Activated T-helper 1 cell treated with anti-CD3 and anti-CD28 coated beads, Interleukin-12 subunit alpha, Interleukin-12 subunit beta, Interleukin-2, Interleukin-4 antibody, amounts not matched to agents 30 ng/mL and 10 ng/mL and 1 ng/mL, durations not matched to agents 14 hours and 24 hours and 36 hours (primary cell): Measurements from ENCODE around the gene ATP5MC3. TPM values are rescaled to one million over a fixed set of nuclear protein-coding genes. Genes with fewer than 3 reads are reported as not detected.

Source experiments
- DNase-seq: peaks from one replicate; pipeline ENCODE4 v3.0.0; 2021; ENCODE audit warnings: low spot score
- H3K27ac Mint-ChIP-seq: one replicate; pipeline ENCODE4 v1.8.0; 2021; ENCODE audit warnings: mild to moderate bottlenecking, mixed read lengths
- H3K27me3 Mint-ChIP-seq: one replicate; pipeline ENCODE4 v1.8.0; 2022; ENCODE audit warnings: mild to moderate bottlenecking, moderate library complexity, mixed read lengths; ENCODE audit not compliant: insufficient read depth
- H3K36me3 Mint-ChIP-seq: one replicate; pipeline ENCODE4 v1.8.0; 2021; ENCODE audit warnings: low read depth, mixed read lengths
- H3K4me1 Mint-ChIP-seq: one replicate; pipeline ENCODE4 v1.8.0; 2021; ENCODE audit warnings: low read depth, mixed read lengths
- H3K4me3 Mint-ChIP-seq: one replicate; pipeline ENCODE4 v1.8.0; 2021; ENCODE audit warnings: mild to moderate bottlenecking, moderate library complexity, mixed read lengths
- H3K9me3 Mint-ChIP-seq: one replicate; pipeline ENCODE4 v1.8.0; 2021; ENCODE audit warnings: mixed read lengths
- intact Hi-C: fragments of 100-400 bp; cut with micrococcal nuclease; formaldehyde crosslinking; loops from one replicate; pipeline ENCODE4 v1.15.1; 2024
- total RNA-seq: library from RNA; stranded (reverse); gene quantifications from 2 replicates; pipeline ENCODE4 v1.2.3, GENCODE V29; 2022

Gene ATP5MC3
- total RNA-seq, 1 donor from 2014 or later = 365 TPM

DNA sequence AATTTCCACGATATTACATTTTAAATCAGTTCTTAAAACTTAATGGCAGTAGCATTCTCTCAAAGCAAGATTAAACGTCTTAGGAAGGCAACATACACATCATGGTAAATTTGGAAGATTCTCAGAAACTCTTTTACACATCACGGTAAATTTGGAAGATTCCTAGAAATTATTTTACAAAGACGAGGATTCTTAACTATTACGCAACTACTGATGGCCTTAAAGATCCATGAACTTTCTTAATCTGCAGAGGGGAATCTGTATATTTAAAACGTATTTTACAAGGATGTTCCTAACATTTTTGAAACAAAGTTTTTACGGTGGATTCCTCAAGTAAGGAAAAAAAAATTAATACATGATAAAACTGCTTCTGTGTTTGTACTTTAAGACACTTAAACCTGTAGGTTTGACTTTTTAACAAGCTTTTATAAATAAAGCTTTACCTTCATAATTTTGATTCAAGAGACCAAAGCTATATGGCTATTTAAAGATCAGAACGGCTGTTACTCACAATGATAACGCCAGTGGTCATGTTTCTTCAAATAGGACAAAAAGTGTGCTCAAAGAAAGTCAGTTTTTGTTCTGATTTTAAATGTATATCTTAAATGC, 15.2 kb downstream of the ATP5MC3 start:
- Mint-ChIP-seq H3K9me3 (no peaks in the 10 kb centered on the region), H3K27me3 (no peaks in the 10 kb centered on the region), H3K4me3 (peak overlapping the region; percentile 97), H3K36me3 (peaks cover 6% of the 10 kb centered on the region), H3K4me1 (peaks cover 47% of the 10 kb centered on the region), H3K27ac (no peak overlapping the region)
- DNase-seq = no peak
- intact Hi-C loops = loop anchor here (5.0 kb wide), 5 partner anchors 329 to 1766 kb away; no protein-coding TSS in a partner anchor

DNA sequence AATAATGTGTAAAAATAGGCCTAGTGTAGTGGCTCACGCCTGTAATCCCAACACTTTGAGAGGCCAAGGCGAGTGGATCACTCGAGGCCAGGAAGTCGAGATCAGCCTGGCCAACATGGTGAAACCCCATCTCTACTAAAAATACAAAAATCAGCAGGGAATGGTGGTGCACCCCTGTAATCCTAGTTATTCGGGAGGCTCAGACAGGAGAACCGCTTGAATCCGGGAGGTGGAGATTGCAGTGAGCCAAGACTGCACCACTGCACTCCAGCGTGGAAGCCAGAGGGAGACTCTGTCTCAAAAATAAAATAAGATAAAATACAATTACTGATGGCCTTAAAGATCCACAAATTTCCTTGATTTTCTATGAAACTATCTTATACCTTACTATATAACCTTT, 17.3 kb downstream of the ATP5MC3 start:
- Mint-ChIP-seq H3K4me3 (no peak overlapping the region), H3K27ac (no peak overlapping the region), H3K27me3 (no peaks in the 10 kb centered on the region), H3K9me3 (no peaks in the 10 kb centered on the region), H3K4me1 (peaks cover 36% of the 10 kb centered on the region), H3K36me3 (peaks cover 5% of the 10 kb centered on the region)
- intact Hi-C loops = no loop called here
- DNase-seq = no peak

DNA sequence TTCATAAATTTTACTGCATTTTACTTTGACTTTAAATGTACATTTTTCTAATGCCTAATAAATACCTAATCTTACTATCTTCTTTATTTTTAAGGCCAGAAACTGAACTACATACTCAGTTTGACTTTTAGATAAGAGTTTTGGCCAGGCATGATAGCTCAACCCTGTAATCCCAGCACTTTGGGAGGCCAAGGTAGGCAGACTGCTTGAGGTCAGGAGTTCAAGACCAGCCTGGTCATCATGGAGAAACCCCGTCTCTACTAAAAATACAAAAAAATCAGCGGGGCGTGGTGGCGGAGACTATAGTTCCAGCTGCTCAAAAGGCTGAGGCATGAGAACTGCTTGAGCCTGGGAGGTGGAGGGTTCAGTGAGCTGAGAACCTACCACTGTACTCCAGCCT, 22.6 kb downstream of the ATP5MC3 start:
- no peaks in the 10 kb centered on the region for H3K9me3 Mint-ChIP-seq
- no peaks in the 10 kb centered on the region for H3K27me3 Mint-ChIP-seq
- DNase-seq = no peak
- no peak overlapping the region for H3K27ac Mint-ChIP-seq
- peaks cover 20% of the 10 kb centered on the region for H3K4me1 Mint-ChIP-seq
- H3K36me3 Mint-ChIP-seq = peaks cover 11% of the 10 kb centered on the region
- intact Hi-C loops = no loop called here
- no peak overlapping the region for H3K4me3 Mint-ChIP-seq

DNA sequence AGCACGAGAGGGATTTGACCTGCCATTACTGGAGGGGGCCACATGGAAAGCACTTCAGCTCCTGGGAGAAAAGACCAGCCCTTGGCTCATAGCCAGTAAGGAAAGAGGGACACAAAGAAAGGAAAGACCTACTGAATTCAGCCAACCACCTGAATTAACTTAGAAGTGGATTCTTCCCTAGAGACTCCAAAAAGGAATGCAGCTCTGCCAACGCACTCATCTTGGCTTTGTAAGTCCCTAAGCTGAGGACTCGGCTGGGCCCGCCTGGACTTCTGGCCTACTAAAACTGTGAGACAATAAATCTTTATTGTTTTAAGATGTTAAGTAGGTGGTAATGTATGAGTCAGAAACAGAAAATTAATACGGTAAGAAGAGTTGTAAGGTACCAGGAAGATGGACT, 25.0 kb downstream of the ATP5MC3 start:
- H3K4me1 Mint-ChIP-seq = peaks cover 34% of the 10 kb centered on the region
- no peak overlapping the region for H3K27ac Mint-ChIP-seq
- no peaks in the 10 kb centered on the region for H3K27me3 Mint-ChIP-seq
- peaks cover 9% of the 10 kb centered on the region for H3K36me3 Mint-ChIP-seq
- no peaks in the 10 kb centered on the region for H3K9me3 Mint-ChIP-seq
- no peak overlapping the region for H3K4me3 Mint-ChIP-seq
- no peak for DNase-seq
- intact Hi-C loops = no loop called here

DNA sequence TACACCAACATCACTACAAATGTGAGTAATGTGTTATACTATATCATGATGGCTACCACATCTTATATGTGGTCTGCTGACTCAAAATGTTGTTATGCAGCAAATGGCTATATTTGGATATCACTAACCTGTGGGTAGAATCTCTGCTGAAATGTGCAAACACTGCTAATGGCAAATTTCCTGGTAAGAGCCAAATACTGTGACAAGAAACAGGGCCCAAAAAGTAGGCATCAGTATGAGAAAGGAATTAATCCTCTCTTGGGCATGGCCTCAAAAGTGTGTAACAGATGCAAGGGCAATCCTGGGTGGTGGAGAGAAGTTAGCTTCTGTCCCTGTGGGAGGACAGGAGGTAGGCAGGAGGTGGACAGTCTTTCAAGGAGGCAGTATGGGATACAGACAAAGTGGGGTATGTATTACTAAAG, 26.8 kb downstream of the ATP5MC3 start:
- Mint-ChIP-seq H3K4me1 (peaks cover 31% of the 10 kb centered on the region), H3K9me3 (no peaks in the 10 kb centered on the region), H3K27me3 (no peaks in the 10 kb centered on the region), H3K36me3 (peaks cover 10% of the 10 kb centered on the region), H3K4me3 (peak overlapping the region; percentile 41), H3K27ac (peak overlapping the region; percentile 92)
- no peak for DNase-seq
- intact Hi-C loops = loop anchor here (1.0 to 5.0 kb wide), 8 partner anchors 14 to 523 kb away; partner anchors contain the start of genes ATF2 and ATP5MC3

DNA sequence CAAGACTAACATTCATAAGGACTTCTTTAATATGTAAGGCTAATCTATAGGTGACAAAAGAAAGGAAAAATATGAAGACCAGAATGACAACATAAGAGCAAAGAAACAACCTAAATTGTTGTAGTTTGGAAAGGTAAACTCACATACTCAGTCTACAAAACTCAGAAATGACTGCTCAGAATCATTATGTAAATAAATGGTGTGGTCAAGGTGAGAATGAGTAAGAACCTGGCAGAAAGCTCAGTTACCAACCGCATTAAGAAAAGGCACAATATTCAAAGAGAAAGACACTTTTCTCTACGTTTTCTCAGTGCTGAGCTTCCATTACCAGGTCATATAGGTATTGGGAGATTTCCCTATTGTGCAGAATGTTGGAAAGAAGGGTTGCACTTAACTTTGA, 29.3 kb downstream of the ATP5MC3 start:
- Mint-ChIP-seq H3K27me3 (no peaks in the 10 kb centered on the region), H3K4me1 (peaks cover 44% of the 10 kb centered on the region), H3K27ac (peak overlapping the region; percentile 40), H3K4me3 (no peak overlapping the region), H3K9me3 (no peaks in the 10 kb centered on the region), H3K36me3 (peaks cover 26% of the 10 kb centered on the region)
- DNase-seq = no peak
- intact Hi-C loops = loop anchor here (5.0 kb wide), 2 partner anchors 40 to 315 kb away; no protein-coding TSS in a partner anchor

DNA sequence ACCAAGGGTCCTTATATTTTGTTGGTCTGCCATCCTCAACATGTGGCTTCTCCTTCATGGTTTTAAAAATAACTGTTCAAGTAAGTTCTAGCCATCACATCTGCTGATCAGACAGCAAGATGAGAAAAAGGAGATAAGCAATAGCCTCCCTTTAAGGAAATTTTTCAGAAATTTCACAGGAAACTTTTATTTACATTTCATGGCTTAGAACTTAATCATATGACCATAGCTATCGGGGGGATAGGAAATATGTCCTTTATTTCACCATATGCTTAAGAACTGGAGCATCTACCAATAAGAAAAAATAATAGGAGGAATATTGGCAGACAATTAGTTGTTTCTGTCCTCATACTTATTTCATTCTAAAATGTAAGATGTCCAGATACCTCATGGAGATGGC, 29.7 kb downstream of the ATP5MC3 start:
- H3K27me3 Mint-ChIP-seq = no peaks in the 10 kb centered on the region
- intact Hi-C loops = loop anchor here (5.0 kb wide), 2 partner anchors 39 to 314 kb away; no protein-coding TSS in a partner anchor
- H3K4me1 Mint-ChIP-seq = peaks cover 44% of the 10 kb centered on the region
- H3K4me3 Mint-ChIP-seq = no peak overlapping the region
- DNase-seq = no peak
- no peaks in the 10 kb centered on the region for H3K9me3 Mint-ChIP-seq
- H3K36me3 Mint-ChIP-seq = peaks cover 23% of the 10 kb centered on the region
- peak overlapping the region; percentile 40 for H3K27ac Mint-ChIP-seq

DNA sequence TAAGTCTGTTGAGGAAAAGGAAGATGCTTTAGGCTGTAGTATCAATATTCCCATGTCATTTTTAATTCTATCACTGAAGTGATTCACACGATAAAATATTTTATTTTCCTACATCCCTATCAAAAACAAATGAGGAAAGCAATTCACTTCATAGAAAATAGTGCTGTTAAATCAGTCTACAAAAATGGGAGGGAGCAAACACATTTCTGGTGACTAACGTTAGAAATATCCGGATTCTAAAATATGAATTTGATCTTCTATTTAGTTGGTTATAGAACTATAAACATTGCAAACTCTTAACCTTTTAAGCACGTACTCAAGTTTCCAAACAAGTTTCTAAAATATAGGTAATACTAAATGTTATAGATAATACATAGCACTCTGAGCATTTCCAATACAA, 34.3 kb downstream of the ATP5MC3 start:
- Mint-ChIP-seq H3K27me3 (no peaks in the 10 kb centered on the region), H3K36me3 (peaks cover 29% of the 10 kb centered on the region)
- intact Hi-C loops = no loop called here

DNA sequence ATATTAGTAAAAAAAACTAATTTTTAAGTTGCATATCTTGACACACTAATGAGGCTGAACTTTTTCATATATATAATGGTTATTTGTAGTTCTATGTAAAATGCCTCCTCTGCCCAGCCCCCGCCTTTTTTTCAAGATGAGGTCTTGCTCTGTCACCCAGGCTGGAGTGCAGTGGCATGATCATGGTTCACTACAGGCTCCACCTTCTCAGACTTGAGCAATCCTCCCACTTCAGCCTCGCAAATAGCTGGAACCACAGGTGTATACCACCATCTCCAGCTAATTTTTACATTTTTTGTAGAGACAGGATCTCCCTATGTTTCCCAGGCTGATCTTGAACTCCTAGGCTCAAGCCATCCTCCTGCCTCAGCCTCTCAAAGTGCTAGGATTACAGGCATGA, 37.8 kb downstream of the ATP5MC3 start:
- Mint-ChIP-seq H3K4me1 (peaks cover 20% of the 10 kb centered on the region), H3K9me3 (no peaks in the 10 kb centered on the region), H3K27ac (no peak overlapping the region), H3K4me3 (no peak overlapping the region), H3K27me3 (no peaks in the 10 kb centered on the region), H3K36me3 (peaks cover 22% of the 10 kb centered on the region)
- no peak for DNase-seq
- intact Hi-C loops = no loop called here

More for the DNA sequence above, 34.3 kb downstream of the ATP5MC3 start:
- Mint-ChIP-seq H3K27ac (no peak overlapping the region), H3K9me3 (no peaks in the 10 kb centered on the region), H3K4me3 (no peak overlapping the region), H3K4me1 (peaks cover 34% of the 10 kb centered on the region)
- no peak for DNase-seq

DNA sequence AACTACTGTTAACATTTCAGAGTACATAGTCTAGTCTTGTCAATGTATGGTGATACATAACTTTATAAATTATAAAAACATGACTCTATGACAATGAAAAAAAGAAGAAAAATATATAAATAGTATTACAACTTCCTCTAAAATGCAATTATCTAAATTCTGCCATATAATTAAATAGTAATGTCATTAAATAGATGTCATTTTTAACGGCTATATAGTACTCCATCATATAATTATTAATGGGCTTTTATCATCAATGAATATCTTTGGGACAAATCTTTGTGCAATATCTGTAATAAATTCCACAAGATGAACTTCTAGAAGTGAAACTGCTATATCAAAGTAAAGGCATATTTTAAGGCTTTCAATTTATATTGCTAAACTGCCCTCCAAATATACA, 38.3 kb downstream of the ATP5MC3 start:
- no peak for DNase-seq
- Mint-ChIP-seq H3K9me3 (no peaks in the 10 kb centered on the region), H3K4me3 (no peak overlapping the region), H3K27ac (no peak overlapping the region), H3K36me3 (peaks cover 21% of the 10 kb centered on the region), H3K4me1 (peaks cover 22% of the 10 kb centered on the region), H3K27me3 (no peaks in the 10 kb centered on the region)
- intact Hi-C loops = no loop called here

DNA sequence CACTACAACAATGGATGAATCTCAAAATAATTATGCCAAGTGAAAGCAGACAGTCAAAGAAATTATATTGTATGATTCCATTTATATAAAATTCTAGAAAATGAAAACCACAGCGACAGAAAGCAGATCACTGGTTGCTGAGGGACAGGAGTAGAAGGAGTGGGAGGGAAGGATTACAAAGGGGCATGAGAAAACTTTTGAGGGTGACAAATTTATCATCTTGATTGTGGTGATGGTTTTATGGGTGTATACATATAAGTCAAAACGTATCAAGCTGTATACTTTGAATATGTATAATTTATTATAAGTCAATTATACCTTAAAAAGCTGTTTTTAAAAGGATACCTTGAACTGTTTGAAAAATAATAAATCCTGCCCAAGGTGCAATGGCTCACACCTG, 41.2 kb downstream of the ATP5MC3 start:
- H3K36me3 Mint-ChIP-seq = peaks cover 18% of the 10 kb centered on the region
- no peaks in the 10 kb centered on the region for H3K9me3 Mint-ChIP-seq
- peaks cover 43% of the 10 kb centered on the region for H3K4me1 Mint-ChIP-seq
- no peaks in the 10 kb centered on the region for H3K27me3 Mint-ChIP-seq
- intact Hi-C loops = no loop called here
- no peak overlapping the region for H3K4me3 Mint-ChIP-seq
- H3K27ac Mint-ChIP-seq = no peak overlapping the region
- DNase-seq = no peak

DNA sequence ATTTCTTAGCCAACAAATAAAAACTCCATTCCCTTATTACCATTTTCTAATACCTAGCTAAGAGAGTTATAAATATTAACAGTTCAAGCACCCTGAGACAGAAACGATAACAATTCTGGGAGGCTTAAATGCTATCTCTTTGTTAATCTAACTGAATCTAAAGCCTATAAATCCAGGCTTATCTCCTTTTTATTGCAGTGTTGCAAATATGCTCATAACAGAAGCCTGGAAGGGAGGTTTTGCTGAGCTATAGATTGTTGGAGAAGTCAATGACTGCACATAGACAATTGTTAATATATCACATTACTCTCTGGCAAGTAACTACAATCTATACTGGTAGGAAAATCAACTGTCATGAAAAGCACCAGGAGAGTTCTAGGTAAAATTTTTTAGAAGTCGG, 43.7 kb downstream of the ATP5MC3 start:
- intact Hi-C loops = loop anchor here (2.0 kb wide), 1 partner anchor 17 kb away; no protein-coding TSS in a partner anchor
- no peak for DNase-seq
- Mint-ChIP-seq H3K4me1 (peaks cover 46% of the 10 kb centered on the region), H3K27me3 (no peaks in the 10 kb centered on the region), H3K9me3 (no peaks in the 10 kb centered on the region), H3K27ac (no peak overlapping the region), H3K4me3 (no peak overlapping the region), H3K36me3 (peaks cover 20% of the 10 kb centered on the region)

DNA sequence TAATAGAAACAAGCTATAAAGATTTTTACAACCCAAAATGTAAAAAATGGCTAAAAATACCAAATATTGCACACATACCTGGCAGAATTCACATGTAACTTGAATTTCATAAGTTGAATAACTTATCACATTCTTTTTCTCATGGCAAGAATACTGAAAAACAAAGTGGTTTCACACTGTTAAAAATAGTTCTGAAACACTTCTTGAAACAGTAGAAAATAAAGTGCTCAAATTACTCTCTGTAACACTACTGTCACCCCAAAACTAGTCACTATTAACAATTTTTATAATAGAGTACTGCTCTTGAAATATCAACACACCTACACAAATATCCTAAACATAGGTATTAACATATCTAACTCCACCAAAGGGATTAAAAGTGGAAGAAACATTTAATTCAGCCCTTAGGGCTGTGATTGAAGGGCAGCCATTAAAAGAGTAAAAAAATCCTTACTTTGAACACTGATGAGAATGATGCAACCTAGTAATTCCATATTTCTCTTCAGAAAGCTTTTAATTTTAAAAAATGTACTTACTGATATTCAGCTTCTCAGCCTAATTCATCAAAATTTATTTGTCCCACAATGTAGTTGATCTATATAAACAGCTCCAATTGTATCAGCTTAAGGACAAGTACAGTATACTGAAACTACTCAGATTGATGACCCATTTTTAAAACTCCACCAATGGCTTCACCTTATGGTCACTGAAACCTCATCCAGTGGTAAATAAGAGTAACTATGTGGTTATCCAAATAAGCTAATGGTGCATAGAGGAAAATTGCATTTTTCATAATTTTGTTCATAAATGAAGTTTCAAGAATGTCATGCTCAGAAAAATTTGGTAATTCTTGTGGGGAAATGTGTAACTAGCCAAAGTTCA, 44.9 kb downstream of the ATP5MC3 start:
- Mint-ChIP-seq H3K4me3 (no peak overlapping the region), H3K4me1 (peaks cover 40% of the 10 kb centered on the region), H3K9me3 (no peaks in the 10 kb centered on the region), H3K36me3 (peaks cover 17% of the 10 kb centered on the region), H3K27me3 (no peaks in the 10 kb centered on the region), H3K27ac (peak overlapping the region; percentile 34)
- intact Hi-C loops = loop anchor here (2.0 kb wide), 1 partner anchor 18 kb away; no protein-coding TSS in a partner anchor
- no peak for DNase-seq
